Measurements from ENCODE around the gene ZDHHC4.
"Not testable (repeated sequence)": the region's sequence is repeated elsewhere in the genome, so short reads cannot be mapped to it uniquely, and the experiment has no call there.

Gene ZDHHC4

GRCh38 chr7:6631605-6632004 is 54.4 kb downstream of the ZDHHC4 start:
- DNase-seq: no peak

GRCh38 chr7:6634021-6634420 is 56.8 kb downstream of the ZDHHC4 start:
- no peak for DNase-seq

- not testable (repeated sequence) for DNase-seq
Observed at GRCh38 chr7:6634971-6635370, 57.7 kb downstream of the ZDHHC4 start.

DNA sequence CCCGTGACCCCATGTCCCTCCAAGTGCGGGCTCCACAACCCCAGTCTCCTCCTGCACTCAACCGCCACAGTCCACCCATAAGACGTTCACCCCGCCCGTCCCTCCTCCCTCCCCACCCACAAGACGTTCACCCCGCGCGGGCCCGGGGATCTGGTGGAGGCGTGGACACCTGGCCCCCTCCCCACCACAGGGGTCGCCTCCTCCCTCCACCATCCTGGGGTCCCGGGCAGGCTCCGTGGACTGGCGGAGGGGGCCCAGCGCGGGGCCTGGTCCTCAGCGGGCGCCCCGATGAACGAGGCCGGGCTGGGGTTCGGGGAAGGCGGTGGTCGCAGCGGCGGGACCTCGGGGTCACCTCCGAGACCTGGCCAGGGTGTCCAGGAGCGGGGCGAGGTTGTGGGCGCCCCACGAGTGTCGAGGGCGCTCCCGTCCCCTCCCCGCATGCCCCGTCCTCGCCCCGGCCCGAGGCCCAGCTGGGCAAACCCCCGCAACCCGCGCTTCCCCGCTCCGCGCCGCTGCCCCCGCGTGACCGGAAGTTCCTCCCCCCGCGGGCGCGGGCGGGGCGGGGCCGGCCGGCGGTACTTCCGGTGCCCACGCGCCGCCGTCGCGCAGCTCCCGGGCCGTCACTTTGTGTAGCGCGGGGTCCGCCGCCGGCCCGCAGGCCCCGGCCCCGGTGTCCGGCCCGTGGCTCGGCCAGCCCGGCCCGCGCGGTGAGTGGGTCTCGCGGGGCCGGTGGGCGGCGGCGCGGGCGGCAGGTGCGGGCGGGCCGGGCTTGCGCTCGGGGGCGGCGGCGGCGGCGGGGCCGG is 59.7 kb downstream of the ZDHHC4 start, which contains the start of gene ZNF316:
TSS of gene ZNF316 (plus strand) at position 578 of the 803 bp plus-strand sequence. CDS start 5,092 bp downstream, outside the sequence.
- peak in 41 of 56 donors; percentile 8 to 76 (median 38) for DNase-seq

DNA sequence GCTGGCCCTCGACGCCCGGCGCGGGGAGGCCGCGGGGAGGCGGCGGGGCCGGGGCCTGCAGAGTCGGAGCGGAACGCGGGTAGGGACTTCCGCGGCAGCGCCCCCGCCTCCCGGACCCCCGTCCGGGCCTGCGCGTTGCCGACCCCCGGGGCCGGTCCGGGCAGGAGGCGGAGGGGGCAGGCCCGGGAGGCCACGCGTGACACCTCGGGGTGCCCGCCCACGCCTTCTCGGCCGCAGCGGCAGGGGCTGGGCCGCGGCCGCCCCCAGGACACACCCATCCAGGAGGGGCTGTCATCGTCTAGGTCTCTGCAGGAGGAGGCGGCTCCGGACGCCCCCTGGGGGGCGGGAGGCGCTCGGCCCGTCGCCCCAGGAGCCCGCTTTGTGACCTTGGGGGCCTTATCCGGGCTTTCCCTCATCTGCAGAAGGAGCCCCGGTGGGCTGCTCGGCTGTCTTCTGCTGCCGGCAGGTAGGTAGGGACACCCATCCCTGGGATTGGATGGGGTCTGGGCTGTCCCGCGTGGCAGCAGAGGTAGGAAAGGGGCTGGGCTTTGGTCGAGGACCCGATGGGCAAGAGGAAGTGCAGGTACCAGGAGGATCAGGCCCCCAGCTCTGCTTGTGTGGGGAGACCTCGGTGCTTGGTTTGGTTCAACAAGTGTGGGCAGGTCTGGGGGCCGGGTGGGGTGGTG is 60.4 kb downstream of the ZDHHC4 start:
- DNase-seq: peak in 3 of 56 donors; percentile 3 to 63 (median 13)

All from amygdala (tissue), 56 donors.